Measurements from ENCODE around the gene VPS37B.

DNA sequence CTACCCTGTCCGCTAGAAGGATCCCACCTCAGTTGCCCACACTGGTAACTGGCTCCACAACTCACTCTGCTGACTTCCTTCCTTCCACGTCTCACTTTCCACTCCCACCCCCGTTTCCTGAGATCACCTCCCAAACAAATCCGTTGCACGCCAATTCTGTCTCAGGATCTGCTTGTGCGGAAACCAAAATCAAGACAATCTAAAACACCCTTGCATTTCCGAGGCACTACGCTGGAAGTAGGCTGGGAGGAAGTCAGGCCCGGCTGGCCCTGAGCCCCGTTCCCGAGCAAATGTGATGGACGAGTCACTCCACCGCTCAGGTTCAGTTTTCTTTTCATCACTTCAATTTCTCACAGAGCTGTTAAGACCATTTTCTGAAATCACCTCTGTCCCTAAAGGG, 47.3 kb upstream of the VPS37B start:
- TF ChIP-seq, protein P1, sequence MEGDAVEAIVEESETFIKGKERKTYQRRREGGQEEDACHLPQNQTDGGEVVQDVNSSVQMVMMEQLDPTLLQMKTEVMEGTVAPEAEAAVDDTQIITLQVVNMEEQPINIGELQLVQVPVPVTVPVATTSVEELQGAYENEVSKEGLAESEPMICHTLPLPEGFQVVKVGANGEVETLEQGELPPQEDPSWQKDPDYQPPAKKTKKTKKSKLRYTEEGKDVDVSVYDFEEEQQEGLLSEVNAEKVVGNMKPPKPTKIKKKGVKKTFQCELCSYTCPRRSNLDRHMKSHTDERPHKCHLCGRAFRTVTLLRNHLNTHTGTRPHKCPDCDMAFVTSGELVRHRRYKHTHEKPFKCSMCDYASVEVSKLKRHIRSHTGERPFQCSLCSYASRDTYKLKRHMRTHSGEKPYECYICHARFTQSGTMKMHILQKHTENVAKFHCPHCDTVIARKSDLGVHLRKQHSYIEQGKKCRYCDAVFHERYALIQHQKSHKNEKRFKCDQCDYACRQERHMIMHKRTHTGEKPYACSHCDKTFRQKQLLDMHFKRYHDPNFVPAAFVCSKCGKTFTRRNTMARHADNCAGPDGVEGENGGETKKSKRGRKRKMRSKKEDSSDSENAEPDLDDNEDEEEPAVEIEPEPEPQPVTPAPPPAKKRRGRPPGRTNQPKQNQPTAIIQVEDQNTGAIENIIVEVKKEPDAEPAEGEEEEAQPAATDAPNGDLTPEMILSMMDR (conservative IDR thresholded peaks at IDR 0.05 in 1 of 2, IDR thresholded peaks at IDR 0.05 in 1 of 2; ENCODE audit: low read depth in 1 of 2, low read length in 2 of 2): no peak
- no peak for TF ChIP-seq EZH2 (IDR thresholded peaks at IDR 0.05; ENCODE audit: low read length, missing control alignments)
